NK-92 (cell line): ENCODE measurements around the gene SPAG16.

Source experiments
- DNase-seq: peaks from one replicate; lab custom pipeline; 2025; ENCODE audit not compliant: unreplicated experiment; lab: John Stamatoyannopoulos, UW

Gene SPAG16

DNA sequence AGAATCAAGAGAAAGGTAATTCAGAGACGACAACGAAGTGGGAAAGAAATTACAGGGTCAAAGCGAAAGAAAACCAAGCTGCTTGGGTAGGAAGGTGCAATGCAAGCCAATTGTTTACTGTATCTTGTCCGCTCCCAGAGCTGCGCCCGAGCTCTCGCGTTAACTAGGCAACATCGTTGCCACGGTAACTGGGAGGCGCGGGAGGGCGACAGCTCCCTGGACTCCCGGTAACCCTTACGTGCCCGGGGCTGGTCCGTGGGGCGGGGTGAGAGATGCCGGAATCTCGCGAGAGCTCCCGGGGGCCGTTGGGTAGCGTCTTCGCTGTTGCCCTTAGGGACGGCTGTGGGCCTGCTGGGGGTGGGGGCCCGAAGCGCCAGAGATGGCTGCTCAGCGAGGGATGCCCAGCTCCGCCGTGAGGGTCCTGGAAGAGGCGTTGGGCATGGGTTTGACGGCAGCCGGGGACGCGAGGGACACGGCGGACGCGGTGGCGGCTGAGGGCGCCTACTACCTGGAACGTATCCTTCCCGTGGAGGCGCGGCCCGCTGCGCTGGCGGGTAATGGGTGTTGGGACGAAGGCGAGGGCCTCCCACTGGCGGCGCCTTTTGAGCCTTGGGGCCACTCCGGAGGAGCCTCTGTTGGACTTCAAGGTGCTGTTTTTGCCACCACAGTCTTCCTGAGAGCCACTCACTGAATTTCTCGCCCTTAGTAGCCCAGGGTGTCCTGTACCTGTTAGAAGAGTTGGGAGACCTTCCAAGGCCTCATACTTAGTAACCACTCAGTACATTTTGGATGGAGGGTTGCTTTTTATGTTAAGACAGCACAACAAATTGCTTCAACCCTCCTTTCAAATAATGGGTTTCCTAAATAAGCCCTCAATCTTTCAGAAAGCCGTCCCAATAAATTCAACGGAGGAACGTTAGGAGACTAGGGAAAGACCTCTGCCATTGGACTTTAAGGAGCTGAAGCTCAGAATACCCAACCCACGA, at the start of gene SPAG16:
Gene SPAG16 (plus strand): TSS at position 360 of the 986 bp plus-strand sequence.
- peak; percentile 57 for DNase-seq

- DNase-seq: no peak
Measured at GRCh38 chr2:213234641-213235040, 49.6 kb upstream of the SPAG16 start.

- no peak for DNase-seq
Measured at GRCh38 chr2:213235741-213236140, 48.5 kb upstream of the SPAG16 start.

DNA sequence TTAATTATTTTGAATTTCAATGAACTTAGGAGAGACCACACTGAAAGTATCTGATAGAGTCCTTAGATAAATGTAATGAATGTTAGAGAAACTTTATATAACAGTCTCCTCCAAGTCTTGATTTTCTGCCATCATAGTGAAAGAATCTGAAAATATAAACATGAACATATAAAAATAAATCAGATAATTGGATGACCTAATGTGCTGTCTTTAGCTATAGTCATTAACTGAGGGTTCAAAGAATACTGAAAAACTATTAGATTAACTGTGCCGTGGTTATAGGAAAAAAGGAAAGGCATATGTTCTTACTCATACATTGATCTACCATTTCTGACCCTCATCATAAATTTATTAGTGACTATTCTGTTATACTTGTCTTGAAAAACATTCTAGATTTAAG, 47.0 kb upstream of the SPAG16 start:
- no peak for DNase-seq

DNA sequence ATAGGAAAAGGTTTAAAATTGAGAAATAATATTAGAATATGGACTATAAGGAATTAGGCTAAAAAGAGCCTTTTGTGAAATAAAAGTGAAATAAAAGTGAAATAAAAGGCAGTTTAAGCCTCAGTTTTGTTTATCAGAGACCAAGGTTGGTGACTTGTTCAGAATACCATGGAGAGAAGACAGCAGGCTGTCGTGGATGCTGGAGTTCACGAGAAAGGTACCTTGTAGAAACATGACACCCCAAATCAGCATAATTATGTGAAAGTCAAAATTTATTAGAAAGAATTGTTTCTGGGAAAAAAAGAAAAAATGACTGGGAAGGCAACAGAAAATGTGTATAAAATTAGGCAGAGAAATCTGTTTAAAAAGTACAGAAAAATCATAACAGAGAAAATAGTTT, 46.5 kb upstream of the SPAG16 start:
- DNase-seq: no peak

GRCh38 chr2:213238753-213239495, 45.3 kb upstream of the SPAG16 start:
- DNase-seq: no peak

DNA sequence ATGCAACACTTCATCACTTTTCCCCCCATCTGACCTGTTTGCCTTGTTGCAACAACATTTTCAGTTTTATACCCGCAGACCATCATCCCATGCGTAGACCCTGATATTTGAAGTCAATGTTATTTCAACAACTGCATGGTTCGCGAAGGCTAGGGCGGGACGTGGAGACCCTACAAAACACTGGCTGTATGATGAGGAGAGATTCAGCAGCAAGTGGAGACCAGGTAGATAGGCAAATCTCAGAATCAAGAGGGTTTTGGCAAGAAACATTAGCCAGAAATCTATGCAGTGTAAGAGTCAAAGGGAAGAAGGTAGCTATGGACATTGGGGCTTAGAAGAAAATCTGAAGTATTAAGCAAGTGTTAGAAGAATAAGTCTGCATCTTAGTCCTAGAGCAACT, 42.4 kb upstream of the SPAG16 start:
- no peak for DNase-seq

DNA sequence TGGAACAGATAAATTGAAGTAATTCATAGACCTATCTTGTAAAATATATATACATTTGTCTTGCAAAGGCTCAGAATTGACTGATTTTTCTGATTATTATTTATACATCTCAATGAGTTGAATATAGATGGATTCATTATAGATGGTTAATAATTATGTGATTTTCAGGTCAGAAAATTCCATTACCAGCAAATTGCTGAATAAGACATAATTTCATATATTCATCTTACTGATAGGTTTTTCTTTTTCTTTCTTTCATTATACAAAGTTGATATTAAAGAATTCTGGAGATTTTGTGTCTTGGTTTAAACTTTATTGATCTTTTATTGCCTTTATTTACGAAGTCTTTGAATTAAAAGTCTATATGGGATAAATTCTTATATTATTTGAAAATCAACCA, 41.6 kb upstream of the SPAG16 start:
- no peak for DNase-seq

DNA sequence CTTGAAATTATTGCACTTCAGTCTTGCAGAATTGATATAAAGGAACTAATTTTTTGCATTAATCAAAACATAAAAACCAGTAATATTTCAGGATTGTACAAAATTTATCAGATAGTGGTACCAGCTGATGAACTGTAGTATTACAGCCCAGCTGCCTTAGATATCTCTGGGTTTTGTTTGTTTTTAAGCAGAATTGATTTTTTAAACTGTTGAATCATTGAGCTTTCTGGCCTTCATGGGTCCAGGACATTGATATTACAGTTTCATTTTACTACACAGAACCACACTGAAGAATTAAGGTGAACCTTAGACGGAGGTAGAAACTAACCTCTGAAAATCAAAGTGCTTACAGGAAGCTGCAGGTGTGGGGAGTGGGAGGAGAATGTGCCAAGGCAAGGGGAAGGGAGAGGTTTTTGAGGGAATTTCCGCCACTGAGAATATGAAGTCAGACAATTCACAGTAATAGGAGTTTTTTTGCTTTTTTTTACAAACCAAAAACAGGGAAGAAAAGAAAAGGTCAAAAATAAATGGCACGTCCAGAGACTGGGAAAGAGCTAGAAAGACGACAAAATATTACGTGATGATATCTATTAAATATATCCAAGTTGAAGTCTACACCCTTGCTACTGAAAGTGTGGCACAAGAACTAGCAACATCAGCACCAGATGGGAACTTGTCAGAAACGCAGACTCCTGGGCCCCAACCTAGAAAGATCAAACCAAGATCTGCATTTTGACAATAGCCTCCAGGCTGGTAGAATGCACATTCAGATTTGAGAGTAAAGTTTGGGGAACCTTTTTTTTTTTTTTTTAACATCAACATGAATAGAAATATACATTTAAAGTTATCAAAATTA, 40.8 kb upstream of the SPAG16 start:
- no peak for DNase-seq

- DNase-seq: no peak
Measured at GRCh38 chr2:213246497-213247281, 37.6 kb upstream of the SPAG16 start.

DNA sequence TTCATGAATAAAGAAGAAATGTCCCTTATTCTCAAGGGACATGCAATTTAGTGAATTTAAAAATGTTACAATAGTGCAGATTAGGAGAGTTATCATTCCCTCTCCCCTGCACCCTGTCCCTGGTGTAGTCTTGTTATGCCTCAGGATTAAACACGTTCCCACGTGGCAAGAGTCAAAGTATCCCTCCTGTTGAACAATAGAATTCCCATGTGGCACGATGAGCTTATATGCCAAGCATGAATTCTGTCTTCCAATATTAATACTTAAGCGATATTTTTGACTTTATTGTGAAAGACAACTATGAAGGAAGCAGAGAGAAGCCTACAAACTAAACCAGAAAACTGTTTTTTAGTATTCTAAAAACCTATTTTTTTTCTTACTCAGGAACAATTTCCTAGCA, 36.7 kb upstream of the SPAG16 start:
- DNase-seq: no peak

DNA sequence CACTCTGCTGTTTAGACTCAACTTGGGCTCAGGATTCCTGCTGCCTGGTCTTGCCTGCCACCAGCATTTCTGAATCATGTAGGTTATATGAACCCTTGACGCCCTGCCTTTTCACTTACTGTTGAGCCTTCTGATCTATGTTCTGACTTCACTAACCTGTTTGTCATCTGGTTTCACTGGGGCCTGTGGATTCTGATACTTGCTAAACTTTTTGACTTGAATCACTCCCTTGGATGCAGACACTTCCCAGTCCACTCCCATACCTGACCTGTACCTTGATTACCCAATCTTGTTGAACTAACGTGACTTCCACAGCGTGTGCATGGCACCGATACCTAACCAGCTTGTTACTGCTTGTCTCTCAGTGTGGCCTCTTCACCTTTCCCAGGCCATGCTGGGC, 35.6 kb upstream of the SPAG16 start:
- no peak for DNase-seq

GRCh38 chr2:213249502-213249901, 34.8 kb upstream of the SPAG16 start:
- DNase-seq: no peak

- DNase-seq: no peak
Measured at GRCh38 chr2:213251618-213252017, 32.6 kb upstream of the SPAG16 start.

- no peak for DNase-seq
Measured at GRCh38 chr2:213252206-213252605, 32.1 kb upstream of the SPAG16 start.

DNA sequence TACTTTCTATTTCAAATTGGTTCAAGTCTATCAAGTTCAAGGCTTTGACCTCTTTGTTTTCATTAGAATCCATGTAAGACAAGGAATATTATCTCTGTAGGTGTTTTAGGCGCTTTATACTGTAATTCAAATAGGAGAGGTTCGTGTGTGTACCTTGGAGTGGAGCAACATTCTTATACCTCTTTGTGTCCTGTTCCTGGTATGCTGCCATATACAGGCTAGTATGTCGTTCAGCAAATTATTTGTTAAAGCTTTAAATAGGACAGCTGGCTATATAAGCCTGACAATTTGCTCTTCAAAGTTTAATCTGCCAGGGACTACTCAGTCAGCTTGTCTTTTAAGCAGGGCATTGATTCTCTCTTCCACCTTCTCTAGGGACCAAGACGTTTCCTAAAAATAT, 31.1 kb upstream of the SPAG16 start:
- DNase-seq: no peak

DNA sequence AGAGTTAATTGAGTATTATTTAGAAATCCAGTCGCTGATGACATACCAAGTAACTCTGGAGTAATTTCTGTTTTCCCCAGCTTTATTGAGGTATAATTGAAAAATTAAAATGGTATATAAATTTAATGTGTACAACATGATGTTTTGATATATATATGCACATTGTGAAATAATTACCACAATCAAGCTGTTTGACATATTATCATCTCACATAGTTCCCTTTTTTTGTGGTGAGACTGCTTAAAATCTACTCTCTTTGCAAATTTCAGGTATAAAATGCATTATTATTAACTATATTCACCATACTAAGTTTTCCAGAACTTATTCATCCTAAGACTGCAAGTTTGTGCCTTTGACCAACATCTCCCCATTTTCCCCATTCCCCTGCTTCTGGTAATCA, 25.0 kb upstream of the SPAG16 start:
- no peak for DNase-seq

DNA sequence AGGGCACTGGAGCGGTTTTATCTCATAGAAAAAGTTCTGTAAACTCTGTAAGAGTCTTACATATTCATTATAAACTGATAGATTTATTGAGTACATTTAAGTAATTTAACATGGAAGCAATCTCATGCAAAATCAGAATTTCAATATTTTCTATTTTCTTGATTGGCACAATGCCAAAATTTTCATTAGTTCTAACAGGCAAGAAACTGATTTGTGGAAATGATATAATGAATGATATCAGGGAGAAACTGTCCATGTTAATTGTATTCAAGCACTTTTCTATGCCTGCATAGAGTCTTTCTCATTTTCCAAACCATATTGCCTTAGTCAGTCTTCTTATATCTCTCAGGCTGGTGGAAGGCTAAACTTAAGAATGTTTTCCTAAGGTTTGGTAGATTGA, 23.0 kb upstream of the SPAG16 start:
- DNase-seq: no peak

GRCh38 chr2:213261715-213262114, 22.5 kb upstream of the SPAG16 start:
- DNase-seq: no peak

- no peak for DNase-seq
Measured at GRCh38 chr2:213265679-213266078, 18.6 kb upstream of the SPAG16 start.
